Parathyroid adenoma (tissue), 2 donors: Measurements from ENCODE around the gene CD58.

ENCODE experiments used
- H2AFZ ChIP-seq: fragments of 300-600 bp; sonication (generic); one replicate; pipeline ENCODE4 v1.7.0; 2017; ENCODE audit warnings: antibody characterized with exemption, mild to moderate bottlenecking
- H3K27ac ChIP-seq: fragments of 300-600 bp; sonication (generic); one replicate; pipeline ENCODE4 v1.7.0; 2017
- H3K27me3 ChIP-seq: fragments of 300-600 bp; sonication (generic); one replicate; pipeline ENCODE4 v1.7.0; 2017; ENCODE audit warnings: low read length; ENCODE audit not compliant: control insufficient read depth, insufficient read depth
- H3K36me3 ChIP-seq: fragments of 300-600 bp; sonication (generic); one replicate; pipeline ENCODE4 v1.7.0; 2017; ENCODE audit warnings: low read length; ENCODE audit not compliant: control insufficient read depth, insufficient read depth
- H3K4me1 ChIP-seq: fragments of 300-600 bp; sonication (generic); one replicate; pipeline ENCODE4 v1.7.0; 2017; ENCODE audit warnings: control low read depth
- H3K4me2 ChIP-seq: fragments of 300-600 bp; sonication (generic); one replicate; pipeline ENCODE4 v1.7.0; 2017; ENCODE audit warnings: low read length
- H3K4me3 ChIP-seq: fragments of 300-600 bp; sonication (generic); one replicate; pipeline ENCODE4 v1.7.0; 2017; ENCODE audit warnings: low read depth, low read length
- H3K79me2 ChIP-seq: fragments of 300-600 bp; sonication (generic); one replicate; pipeline ENCODE4 v1.7.0; 2017; ENCODE audit warnings: control low read depth
- H3K9ac ChIP-seq: fragments of 300-600 bp; sonication (generic); one replicate; pipeline ENCODE4 v1.7.0; 2017; ENCODE audit warnings: mild to moderate bottlenecking
- H3K9me3 ChIP-seq: fragments of 300-600 bp; sonication (generic); one replicate; pipeline ENCODE4 v1.7.0; 2017; ENCODE audit warnings: low read length; ENCODE audit not compliant: control insufficient read depth
- CTCF ChIP-seq: fragments of 300-600 bp; sonication (generic); IDR thresholded peaks from one replicate; pipeline ENCODE4 v1.7.0; 2017; ENCODE audit warnings: antibody characterized with exemption, mild to moderate bottlenecking
- donor health status: primary hyperparathyroidism.

Gene CD58

GRCh38 chr1:116503546-116504307 lies 67.1 kb downstream of the CD58 start:
- H3K9ac ChIP-seq: no peak overlapping the region
- no peak overlapping the region for H3K27ac ChIP-seq

GRCh38 chr1:116502671-116503314 lies 68.0 kb downstream of the CD58 start:
- Histone ChIP-seq H3K9me3 (no peaks in the 10 kb centered on the region), H3K9ac (no peak overlapping the region), H3K36me3 (no peaks in the 10 kb centered on the region), H3K4me1 (no peaks in the 10 kb centered on the region), H2AFZ (no peak overlapping the region), H3K79me2 (no peaks in the 10 kb centered on the region), H3K4me3 (no peak overlapping the region), H3K27ac (no peak overlapping the region), H3K27me3 (no peaks in the 10 kb centered on the region), H3K4me2 (no peak overlapping the region)
- no peak for TF ChIP-seq CTCF

More at GRCh38 chr1:116503546-116504307, 67.1 kb downstream of the CD58 start:
- no peak for TF ChIP-seq CTCF
- Histone ChIP-seq H3K4me3 (no peak overlapping the region), H3K36me3 (no peaks in the 10 kb centered on the region), H3K9me3 (no peaks in the 10 kb centered on the region), H3K27me3 (no peaks in the 10 kb centered on the region), H2AFZ (no peak overlapping the region), H3K4me2 (no peak overlapping the region), H3K79me2 (no peaks in the 10 kb centered on the region), H3K4me1 (no peaks in the 10 kb centered on the region)

GRCh38 chr1:116501870-116502244 lies 69.0 kb downstream of the CD58 start:
- no peak overlapping the region for H3K27ac ChIP-seq
- H2AFZ ChIP-seq: no peak overlapping the region
- no peak overlapping the region for H3K9ac ChIP-seq
- no peaks in the 10 kb centered on the region for H3K36me3 ChIP-seq
- no peaks in the 10 kb centered on the region for H3K79me2 ChIP-seq
- TF ChIP-seq CTCF: no peak
- H3K4me2 ChIP-seq: no peak overlapping the region
- no peaks in the 10 kb centered on the region for H3K9me3 ChIP-seq
- H3K4me3 ChIP-seq: no peak overlapping the region
- no peaks in the 10 kb centered on the region for H3K4me1 ChIP-seq
- no peaks in the 10 kb centered on the region for H3K27me3 ChIP-seq

GRCh38 chr1:116501125-116501869 lies 69.5 kb downstream of the CD58 start:
- Histone ChIP-seq H3K4me3 (no peak overlapping the region), H3K27me3 (no peaks in the 10 kb centered on the region), H3K36me3 (no peaks in the 10 kb centered on the region), H3K4me2 (no peak overlapping the region), H3K9me3 (no peaks in the 10 kb centered on the region), H3K9ac (no peak overlapping the region), H3K79me2 (no peaks in the 10 kb centered on the region), H3K4me1 (no peaks in the 10 kb centered on the region), H2AFZ (no peak overlapping the region), H3K27ac (no peak overlapping the region)
- no peak for TF ChIP-seq CTCF
